Measurements from ENCODE around the gene AICDA. TPM values are rescaled to one million over a fixed set of nuclear protein-coding genes. Genes with fewer than 3 reads are reported as not detected.
"Not testable (repeated sequence)": the region's sequence is repeated elsewhere in the genome, so short reads cannot be mapped to it uniquely, and the experiment has no call there.

AICDA gene
- total and polyA plus RNA-seq, 7 donors: 0.60 to 1.1 (median 0.80) TPM; not detected in 4

- H3K36me3 ChIP-seq: no peaks in the 10 kb centered on the region
- 90 to 93% methylated on average over 4 of the region's 4 CpGs for WGBS, 2 donors
- TF ChIP-seq CTCF (IDR thresholded peaks at IDR 0.05) (no peak), POLR2A (IDR thresholded peaks at IDR 0.05) (no peak), EP300 (IDR thresholded peaks at IDR 0.05) (no peak), POLR2AphosphoS5 (IDR thresholded peaks at IDR 0.05) (no peak)
- no peaks in the 10 kb centered on the region for H3K27me3 ChIP-seq
- no peak overlapping the region for H3K4me3 ChIP-seq
- no peak for DNase-seq
- peaks cover 0 to 5% (median 0%) of the 10 kb centered on the region in 4 donors for H3K4me1 ChIP-seq
- no peaks in the 10 kb centered on the region for H3K9me3 ChIP-seq
- intact Hi-C loops (cut with DNase I): no loop called here
- H3K27ac ChIP-seq: no peak overlapping the region
These were observed 17.5 kb upstream of the AICDA start for GRCh38 chr12:8630131-8630530.

- H3K4me1 ChIP-seq: peaks cover 0 to 5% (median 0%) of the 10 kb centered on the region in 4 donors
- 32 to 40% methylated on average over 3 of the region's 3 CpGs for WGBS, 2 donors
- no peaks in the 10 kb centered on the region for H3K27me3 ChIP-seq
- H3K27ac ChIP-seq: no peak overlapping the region
- no peak overlapping the region for H3K4me3 ChIP-seq
- TF ChIP-seq POLR2AphosphoS5 (IDR thresholded peaks at IDR 0.05): no peak
- no peak for TF ChIP-seq CTCF (IDR thresholded peaks at IDR 0.05)
- TF ChIP-seq POLR2A (IDR thresholded peaks at IDR 0.05): no peak
- no peak for TF ChIP-seq EP300 (IDR thresholded peaks at IDR 0.05)
- no peaks in the 10 kb centered on the region for H3K9me3 ChIP-seq
- H3K36me3 ChIP-seq: no peaks in the 10 kb centered on the region
- intact Hi-C loops (cut with DNase I): no loop called here
- DNase-seq: no peak
These were observed 16.9 kb upstream of the AICDA start for GRCh38 chr12:8629486-8630033.

- H3K4me1 ChIP-seq: peaks cover 0 to 5% (median 0%) of the 10 kb centered on the region in 4 donors
- no peaks in the 10 kb centered on the region for H3K36me3 ChIP-seq
- intact Hi-C loops (cut with DNase I): no loop called here
- H3K4me3 ChIP-seq: no peak overlapping the region
- no peak for DNase-seq
- 81 to 88% methylated on average over 3 of the region's 3 CpGs for WGBS, 2 donors
- H3K27ac ChIP-seq: no peak overlapping the region
- TF ChIP-seq CTCF (IDR thresholded peaks at IDR 0.05): no peak
- no peak for TF ChIP-seq EP300 (IDR thresholded peaks at IDR 0.05)
- no peak for TF ChIP-seq POLR2AphosphoS5 (IDR thresholded peaks at IDR 0.05)
- TF ChIP-seq POLR2A (IDR thresholded peaks at IDR 0.05): no peak
- no peaks in the 10 kb centered on the region for H3K27me3 ChIP-seq
- no peaks in the 10 kb centered on the region for H3K9me3 ChIP-seq
These were observed 16.1 kb upstream of the AICDA start for GRCh38 chr12:8628731-8629130.

- 96 to 98% methylated on average over 24 to 25 of the region's 26 CpGs for WGBS, 2 donors
- H3K27me3 ChIP-seq; DNase-seq; intact Hi-C loops (cut with DNase I); H3K27ac ChIP-seq; H3K4me3 ChIP-seq; H3K36me3 ChIP-seq; H3K4me1 ChIP-seq; H3K9me3 ChIP-seq: not testable (repeated sequence)
These were observed 12.1 kb upstream of the AICDA start for GRCh38 chr12:8624750-8625149.

- no peak for DNase-seq
- no peaks in the 10 kb centered on the region for H3K4me1 ChIP-seq
- no peak overlapping the region for H3K27ac ChIP-seq
- H3K36me3 ChIP-seq: no peaks in the 10 kb centered on the region
- intact Hi-C loops (cut with DNase I): no loop called here
- no peaks in the 10 kb centered on the region for H3K27me3 ChIP-seq
- no peaks in the 10 kb centered on the region for H3K9me3 ChIP-seq
- no peak overlapping the region for H3K4me3 ChIP-seq
- 54 to 68% methylated on average over 4 of the region's 4 CpGs for WGBS, 2 donors
- TF ChIP-seq EP300 (IDR thresholded peaks at IDR 0.05): no peak
- TF ChIP-seq POLR2A (IDR thresholded peaks at IDR 0.05): no peak
- no peak for TF ChIP-seq CTCF (IDR thresholded peaks at IDR 0.05)
- no peak for TF ChIP-seq POLR2AphosphoS5 (IDR thresholded peaks at IDR 0.05)
These were observed 10.0 kb upstream of the AICDA start for GRCh38 chr12:8622646-8623045.

Data from sigmoid colon (tissue), 7 donors.